LNCaP clone FGC (cell line): ENCODE results near the gene LENG9.

Experiments
- DNase-seq: peaks from one replicate; pipeline ENCODE4 v3.0.0-alpha.2; 2011; ENCODE audit warnings: low read depth
- H3K4me3 ChIP-seq: 2 replicates; pipeline ENCODE4 v1.5.1; 2011; ENCODE audit warnings: mild to moderate bottlenecking, low read depth, low read length, control low read depth
- TF ChIP-seq, protein P1 (sequence below): IDR thresholded peaks from 2 replicates; pipeline ENCODE4 v1.5.1; 2012; ENCODE audit warnings: mild to moderate bottlenecking; ENCODE audit not compliant: control insufficient read depth, insufficient read depth; ENCODE audit errors: extremely low read depth

LENG9 gene

DNA sequence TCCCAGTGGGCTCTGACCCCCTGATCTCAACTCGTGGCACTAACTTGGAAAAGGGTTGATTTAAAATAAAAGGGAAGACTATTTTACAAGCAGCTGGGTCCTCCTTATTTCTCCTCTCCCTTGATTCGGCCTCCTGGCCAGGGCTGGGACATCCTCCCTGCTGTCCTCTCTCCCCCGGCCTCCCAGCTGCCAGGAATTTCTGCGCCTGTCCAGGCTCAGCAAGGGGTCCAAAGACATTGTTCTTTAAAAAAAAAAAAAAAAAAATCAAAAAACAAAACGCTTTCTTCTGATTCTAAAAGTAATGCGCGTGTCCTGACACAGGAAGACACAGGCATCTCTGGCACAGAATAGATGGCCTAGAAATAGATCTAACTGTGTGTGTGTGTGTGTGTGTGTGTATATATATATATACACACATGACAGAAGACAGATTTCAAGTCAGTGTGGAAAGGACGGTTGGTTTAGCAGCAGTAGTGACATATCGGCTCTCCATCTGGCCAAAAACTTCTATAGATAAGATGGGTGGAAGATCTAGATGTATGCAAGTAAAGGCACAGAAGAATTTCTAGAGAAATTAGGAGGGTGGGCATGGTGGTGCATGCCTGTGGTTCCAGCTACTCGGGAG, 26.8 kb downstream of the LENG9 start:
- no peak overlapping the region for H3K4me3 ChIP-seq
- DNase-seq: no peak
- TF ChIP-seq, protein P1, sequence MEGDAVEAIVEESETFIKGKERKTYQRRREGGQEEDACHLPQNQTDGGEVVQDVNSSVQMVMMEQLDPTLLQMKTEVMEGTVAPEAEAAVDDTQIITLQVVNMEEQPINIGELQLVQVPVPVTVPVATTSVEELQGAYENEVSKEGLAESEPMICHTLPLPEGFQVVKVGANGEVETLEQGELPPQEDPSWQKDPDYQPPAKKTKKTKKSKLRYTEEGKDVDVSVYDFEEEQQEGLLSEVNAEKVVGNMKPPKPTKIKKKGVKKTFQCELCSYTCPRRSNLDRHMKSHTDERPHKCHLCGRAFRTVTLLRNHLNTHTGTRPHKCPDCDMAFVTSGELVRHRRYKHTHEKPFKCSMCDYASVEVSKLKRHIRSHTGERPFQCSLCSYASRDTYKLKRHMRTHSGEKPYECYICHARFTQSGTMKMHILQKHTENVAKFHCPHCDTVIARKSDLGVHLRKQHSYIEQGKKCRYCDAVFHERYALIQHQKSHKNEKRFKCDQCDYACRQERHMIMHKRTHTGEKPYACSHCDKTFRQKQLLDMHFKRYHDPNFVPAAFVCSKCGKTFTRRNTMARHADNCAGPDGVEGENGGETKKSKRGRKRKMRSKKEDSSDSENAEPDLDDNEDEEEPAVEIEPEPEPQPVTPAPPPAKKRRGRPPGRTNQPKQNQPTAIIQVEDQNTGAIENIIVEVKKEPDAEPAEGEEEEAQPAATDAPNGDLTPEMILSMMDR: no peak

DNA sequence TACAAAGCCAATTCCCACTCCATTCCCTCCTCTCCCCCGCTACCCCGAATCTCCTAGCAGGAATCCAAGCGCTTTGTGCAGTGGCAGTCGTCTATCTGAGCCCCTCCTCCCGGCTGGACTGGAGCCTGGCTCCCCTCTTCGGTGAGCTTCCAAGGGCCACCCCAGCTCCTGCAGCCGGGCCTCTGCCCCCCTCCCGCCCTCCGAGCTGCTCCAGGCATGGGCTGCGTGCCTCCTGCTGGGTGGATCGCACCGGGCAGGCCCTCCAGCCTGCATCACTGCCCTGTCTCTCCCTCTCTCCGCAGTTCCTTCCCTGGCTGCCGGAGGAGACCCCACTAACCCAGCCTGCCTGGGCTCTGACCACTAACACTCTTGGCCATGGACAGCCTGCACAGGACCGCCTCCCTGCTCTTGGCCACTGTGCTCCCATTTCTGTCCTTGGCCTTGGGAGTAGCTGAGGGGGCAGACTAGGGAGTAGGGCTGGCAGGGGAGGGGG, 27.5 kb downstream of the LENG9 start:
- H3K4me3 ChIP-seq: no peak overlapping the region
- TF ChIP-seq, protein P1: no peak
- no peak for DNase-seq

DNA sequence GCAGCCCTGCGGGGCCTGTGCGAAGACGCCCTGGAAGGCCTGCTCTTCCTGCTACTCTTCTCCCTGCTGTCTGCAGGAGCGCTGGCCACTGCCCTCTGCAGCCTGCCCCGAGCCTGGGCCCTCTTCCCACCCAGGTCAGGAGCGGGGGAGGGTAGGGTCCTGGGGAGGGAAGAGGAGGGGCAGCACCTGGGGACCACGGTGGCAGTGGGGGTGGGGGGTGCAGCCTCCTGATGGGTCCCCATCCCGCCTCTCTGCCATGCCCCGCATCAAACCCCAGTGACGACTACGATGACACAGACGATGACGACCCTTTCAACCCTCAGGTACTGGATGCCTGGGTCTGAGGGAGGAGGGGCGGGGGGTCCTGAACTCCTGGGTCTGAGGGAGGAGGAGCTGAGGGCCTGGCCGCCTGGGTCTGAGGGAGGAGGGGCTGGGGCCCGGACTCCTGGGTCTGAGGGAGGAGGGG, 28.0 kb downstream of the LENG9 start:
- TF ChIP-seq, protein P1: no peak
- no peak for DNase-seq
- no peak overlapping the region for H3K4me3 ChIP-seq

DNA sequence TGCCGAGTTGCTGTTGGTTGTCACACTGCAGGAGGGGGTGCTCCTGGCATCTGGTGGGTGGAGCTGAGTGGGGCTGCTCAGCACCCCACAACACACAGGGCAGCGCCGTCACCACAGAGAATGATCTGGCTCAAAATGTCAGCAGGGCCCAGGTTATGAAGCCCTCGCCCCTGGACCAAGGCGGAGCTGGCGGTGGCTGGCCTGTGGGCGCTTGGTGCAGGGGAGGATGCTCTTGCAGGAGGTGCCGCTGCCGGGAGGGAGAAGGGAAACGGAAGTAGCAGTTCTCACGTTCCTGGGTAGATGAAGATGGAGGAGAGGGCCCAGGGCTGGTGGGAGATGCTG, 28.7 kb downstream of the LENG9 start:
- TF ChIP-seq, protein P1: no peak
- no peak for DNase-seq

DNA sequence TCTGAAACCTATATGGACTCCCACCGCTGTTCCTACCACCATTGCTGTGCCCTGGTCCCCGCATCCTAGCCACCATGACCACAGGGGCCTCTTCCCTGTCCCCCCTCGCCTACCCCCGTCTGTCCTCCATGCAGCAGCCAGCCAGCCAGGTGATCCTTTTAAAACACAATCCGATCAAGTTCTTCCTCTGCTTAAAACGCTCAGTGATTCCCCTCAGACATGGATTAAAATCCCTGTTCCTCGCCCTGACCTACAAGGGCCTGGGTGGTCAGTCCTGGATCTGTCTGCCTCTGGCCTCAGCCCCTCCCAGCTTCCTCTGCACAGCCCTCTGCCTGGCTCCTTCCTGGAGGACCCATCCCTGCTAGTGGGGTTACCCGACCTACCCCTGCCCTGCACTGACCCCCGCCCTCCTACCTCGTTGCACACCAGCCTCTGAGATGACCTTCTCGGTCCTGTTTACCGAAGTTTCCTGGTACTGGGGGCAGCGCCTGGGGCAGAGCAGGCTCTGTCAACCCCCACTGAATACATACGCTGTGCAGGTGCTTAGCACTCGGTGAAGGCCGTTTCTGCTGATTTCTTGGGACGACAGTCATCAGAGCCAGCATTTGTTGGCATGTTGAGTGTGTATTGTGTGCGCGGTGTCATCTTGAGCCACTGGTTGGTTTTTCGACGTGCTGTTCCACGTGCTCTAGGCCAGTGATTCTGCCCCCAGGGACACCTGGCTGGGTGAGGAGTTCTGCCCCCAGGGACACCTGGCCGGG, 29.3 kb downstream of the LENG9 start:
- TF ChIP-seq, protein P1: no peak
- DNase-seq: no peak
- no peak overlapping the region for H3K4me3 ChIP-seq

More for the DNA sequence above, 28.7 kb downstream of the LENG9 start:
- H3K4me3 ChIP-seq: no peak overlapping the region

DNA sequence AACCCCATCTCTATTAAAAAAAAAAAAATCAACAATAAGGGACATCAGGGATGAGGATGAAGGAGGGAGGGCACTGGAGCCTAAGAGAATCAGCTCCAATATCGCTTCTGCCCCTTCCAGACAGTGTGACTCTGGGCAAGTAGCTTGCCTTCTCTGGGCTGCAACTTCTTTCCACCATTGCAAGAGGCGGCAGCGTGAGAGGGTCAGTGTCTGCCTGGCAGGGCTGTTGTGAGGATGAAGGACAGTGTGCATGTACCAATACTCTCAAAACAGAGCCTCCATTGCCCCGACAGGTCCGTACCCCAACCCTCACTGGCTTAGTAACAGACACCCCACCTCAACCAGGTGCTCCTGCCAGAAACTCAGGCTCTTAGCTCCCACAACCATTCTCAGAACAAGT, 29.9 kb downstream of the LENG9 start:
- no peak for DNase-seq
- TF ChIP-seq, protein P1: no peak
- H3K4me3 ChIP-seq: no peak overlapping the region

DNA sequence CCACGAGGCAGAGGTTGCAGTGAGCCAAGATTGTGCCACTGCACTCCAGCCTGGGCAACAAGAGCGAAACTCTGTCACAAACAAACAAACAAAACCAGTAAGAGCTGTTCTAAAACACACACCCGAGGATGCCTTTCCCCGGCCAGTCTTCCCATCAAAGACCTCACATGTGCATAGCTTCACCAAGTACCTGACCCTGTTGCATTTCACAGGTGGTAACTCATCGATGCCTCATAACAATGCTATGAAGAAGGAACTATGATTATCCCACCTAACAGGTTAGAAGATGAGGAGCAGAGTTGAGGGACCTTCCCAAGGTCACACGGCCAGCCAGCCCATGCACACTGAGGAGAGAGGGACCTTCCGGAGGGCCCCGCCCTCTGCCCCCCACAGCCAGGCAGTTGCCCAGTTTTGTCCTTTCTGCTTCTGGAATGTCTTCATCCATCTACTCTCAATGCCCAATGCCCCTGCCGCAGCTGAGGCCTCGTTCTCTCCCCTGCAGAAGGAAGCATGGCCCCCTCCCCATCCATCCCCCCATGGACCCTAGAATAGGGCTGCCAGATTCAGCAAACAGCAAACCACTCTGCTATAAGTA, 31.3 kb downstream of the LENG9 start:
- DNase-seq: peak; percentile 80
- H3K4me3 ChIP-seq: no peak overlapping the region
- TF ChIP-seq, protein P1: no peak
